Neuronal stem cell (in vitro differentiated cells): ENCODE results near the gene SNX30.

Source experiments
- DNase-seq: peaks from one replicate; pipeline ENCODE4 v3.0.0-alpha.2; 2013; ENCODE audit warnings: low spot score
- H2AFZ ChIP-seq: one replicate; pipeline ENCODE4 v1.6.1; 2013; ENCODE audit warnings: mild to moderate bottlenecking, low read length, inconsistent platforms
- H2AK5ac ChIP-seq: 2 replicates; pipeline ENCODE4 v1.6.1; 2013; ENCODE audit warnings: low read depth, mild to moderate bottlenecking, inconsistent platforms, low read length, moderate library complexity, mixed read lengths
- H2BK120ac ChIP-seq: 2 replicates; pipeline ENCODE4 v1.6.1; 2013; ENCODE audit warnings: low read depth, mild to moderate bottlenecking, inconsistent platforms, low read length, moderate library complexity, mixed read lengths
- H2BK12ac ChIP-seq: one replicate; pipeline ENCODE4 v1.6.1; 2013; ENCODE audit warnings: low read length, inconsistent platforms
- H2BK15ac ChIP-seq: 2 replicates; pipeline ENCODE4 v1.6.1; 2013; ENCODE audit warnings: mild to moderate bottlenecking, low read length, inconsistent platforms, mixed read lengths
- H2BK5ac ChIP-seq: one replicate; pipeline ENCODE4 v1.6.1; 2013; ENCODE audit warnings: inconsistent platforms, mild to moderate bottlenecking, low read length, moderate library complexity
- H3K14ac ChIP-seq: one replicate; pipeline ENCODE4 v1.6.1; 2013; ENCODE audit warnings: low read length, inconsistent platforms
- H3K18ac ChIP-seq: 2 replicates; pipeline ENCODE4 v1.6.1; 2013; ENCODE audit warnings: low read length, inconsistent platforms
- H3K23ac ChIP-seq: 2 replicates; pipeline ENCODE4 v1.6.1; 2013; ENCODE audit warnings: low read depth, mild to moderate bottlenecking, mixed read lengths, low read length, inconsistent platforms; ENCODE audit not compliant: poor library complexity
- H3K27ac ChIP-seq: replicated peaks from 3 replicates; pipeline ENCODE4 v1.5.1; 2013; ENCODE audit warnings: low read length, inconsistent platforms
- H3K27me3 ChIP-seq, 3 experiments: 2 replicates each; pipeline ENCODE4 v1.6.1; 2013; ENCODE audit warnings: low read length in 3 of 3, mild to moderate bottlenecking in 2 of 3, inconsistent platforms in 1 of 3, low read depth in 1 of 3, mixed read lengths in 1 of 3, moderate library complexity in 1 of 3; ENCODE audit not compliant: control insufficient read depth in 3 of 3, insufficient read depth in 3 of 3
- H3K36me3 ChIP-seq, 2 donors: replicated peaks in 1 of 2; 2 replicates each; pipeline ENCODE4 v1.6.1; 2013; ENCODE audit warnings: low read length in 2 of 2; ENCODE audit not compliant: control insufficient read depth in 2 of 2, insufficient read depth in 2 of 2
- H3K4ac ChIP-seq: 2 replicates; pipeline ENCODE4 v1.6.1; 2013; ENCODE audit warnings: inconsistent platforms, mild to moderate bottlenecking, low read length, moderate library complexity
- H3K4me1 ChIP-seq, 2 donors: 1 replicate in 1 of 2; 2 replicates in 1 of 2; pipeline ENCODE4 v1.6.1; 2013; ENCODE audit warnings: low read length in 2 of 2, low read depth in 1 of 2; ENCODE audit not compliant: control insufficient read depth in 2 of 2, insufficient read depth in 1 of 2
- H3K4me2 ChIP-seq: one replicate; pipeline ENCODE4 v1.6.1; 2013; ENCODE audit warnings: mild to moderate bottlenecking, low read length, inconsistent platforms; ENCODE audit not compliant: insufficient read depth, poor library complexity, severe bottlenecking
- H3K4me3 ChIP-seq, 2 donors: 2 replicates each; pipeline ENCODE4 v1.5.1; 2013; ENCODE audit warnings: low read length in 2 of 2, mild to moderate bottlenecking in 2 of 2, inconsistent platforms in 1 of 2, moderate library complexity in 1 of 2
- H3K79me1 ChIP-seq: one replicate; pipeline ENCODE4 v1.6.1; 2013; ENCODE audit warnings: low read depth, mild to moderate bottlenecking, inconsistent platforms, low read length, moderate library complexity
- H3K9ac ChIP-seq: one replicate; pipeline ENCODE4 v1.6.1; 2013; ENCODE audit warnings: mild to moderate bottlenecking, low read depth, low read length, inconsistent platforms; ENCODE audit not compliant: poor library complexity
- H3K9me3 ChIP-seq, 2 donors: replicated peaks in 1 of 2; 2 replicates each; pipeline versions ENCODE3 to v1.6.1; 2013; ENCODE audit warnings: low read length in 2 of 2, mild to moderate bottlenecking in 2 of 2, inconsistent platforms in 1 of 2, low read depth in 1 of 2, mixed read lengths in 1 of 2, moderate library complexity in 1 of 2; ENCODE audit not compliant: control insufficient read depth in 2 of 2, insufficient read depth in 1 of 2
- H4K8ac ChIP-seq: one replicate; pipeline ENCODE4 v1.6.1; 2013; ENCODE audit warnings: low read depth, mild to moderate bottlenecking, inconsistent platforms, low read length, moderate library complexity
- H4K91ac ChIP-seq: one replicate; pipeline ENCODE4 v1.6.1; 2013; ENCODE audit warnings: low read length, low read depth, mild to moderate bottlenecking, inconsistent platforms; ENCODE audit not compliant: poor library complexity
- WGBS, 2 donors: extraction: QIAGEN DNeasy Blood & Tissue Kit; methylation state at CpG; one replicate each; pipeline ENCODE4 v1.1.7; 2013; ENCODE audit warnings: missing lambda C conversion rate in 2 of 2, mixed read lengths in 1 of 2; ENCODE audit not compliant: insufficient read length in 2 of 2, insufficient replicate concordance in 1 of 2; ENCODE audit errors: extremely low coverage in 2 of 2; 5-methylcytosine and 5-hydroxymethylcytosine counted together

SNX30 gene

GRCh38 chr9:112917987-112918362, 167.4 kb downstream of the SNX30 start:
- Histone ChIP-seq H3K79me1 (no peaks in the 10 kb centered on the region), H2BK15ac (no peak overlapping the region), H3K4me1 (no peaks in the 10 kb centered on the region), H3K18ac (no peak overlapping the region), H3K9ac (no peak overlapping the region), H3K27ac (no peak overlapping the region), H3K9me3 (no peaks in the 10 kb centered on the region), H2BK120ac (no peak overlapping the region), H3K23ac (no peak overlapping the region), H3K36me3 (no peaks in the 10 kb centered on the region), H3K4me3 (no peak overlapping the region), H3K4me2 (no peak overlapping the region), H3K27me3 (peaks cover 0 to 4% (median 0%) of the 10 kb centered on the region in 3 experiments), H3K4ac (no peak overlapping the region), H4K8ac (no peak overlapping the region), H2BK12ac (no peak overlapping the region), H2AK5ac (no peak overlapping the region), H3K14ac (no peak overlapping the region), H2BK5ac (no peak overlapping the region), H2AFZ (no peak overlapping the region), H4K91ac (no peak overlapping the region)
- DNase-seq: no peak
- no CpG with 5 or more reads among the region's 1 CpG for WGBS, 2 donors

DNA sequence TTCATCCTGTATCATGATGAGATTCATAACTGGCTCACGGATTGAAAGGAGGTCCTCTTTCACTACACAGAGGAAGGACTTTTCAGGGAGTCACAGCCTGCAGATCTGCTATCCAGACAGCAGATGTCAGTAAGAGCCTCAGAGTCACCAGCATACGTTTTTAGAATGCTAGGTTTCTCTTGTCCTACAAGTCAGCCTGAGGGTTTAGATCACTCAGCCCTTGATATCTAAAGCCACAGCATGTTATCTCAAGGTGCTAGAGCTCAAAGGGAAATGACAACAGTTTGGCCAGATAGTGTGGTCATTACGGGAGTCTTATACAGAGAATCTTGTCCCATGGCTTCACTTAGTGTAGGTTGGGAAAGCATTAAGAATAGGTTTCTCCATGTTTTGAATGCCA, 171.0 kb downstream of the SNX30 start:
- Histone ChIP-seq H2BK15ac (no peak overlapping the region), H3K4me1 (no peaks in the 10 kb centered on the region), H4K91ac (no peak overlapping the region), H3K18ac (no peak overlapping the region), H2BK5ac (no peak overlapping the region), H2BK120ac (no peak overlapping the region), H3K36me3 (no peaks in the 10 kb centered on the region), H3K14ac (no peak overlapping the region), H2AK5ac (no peak overlapping the region), H3K9ac (no peak overlapping the region), H3K4ac (no peak overlapping the region), H3K4me3 (no peak overlapping the region), H3K23ac (no peak overlapping the region), H2BK12ac (no peak overlapping the region), H3K9me3 (no peaks in the 10 kb centered on the region), H2AFZ (no peak overlapping the region), H3K79me1 (no peaks in the 10 kb centered on the region), H3K4me2 (no peak overlapping the region), H3K27me3 (no peaks in the 10 kb centered on the region), H4K8ac (no peak overlapping the region), H3K27ac (no peak overlapping the region)
- WGBS, 2 donors: no CpG with 5 or more reads among the region's 3 CpGs
- no peak for DNase-seq
